ENCODE data around the gene TCOF1. TPM values are rescaled to one million over a fixed set of nuclear protein-coding genes. Genes with fewer than 3 reads are reported as not detected.
A peak's percentile ranks its signal among the peaks of the same experiment; 100 is the strongest.

The TCOF1 gene
- total and polyA plus RNA-seq, 2 donors (not counting 1 experiment from before 2014, with no cell fraction given): 30.9 to 62.4 TPM

DNA sequence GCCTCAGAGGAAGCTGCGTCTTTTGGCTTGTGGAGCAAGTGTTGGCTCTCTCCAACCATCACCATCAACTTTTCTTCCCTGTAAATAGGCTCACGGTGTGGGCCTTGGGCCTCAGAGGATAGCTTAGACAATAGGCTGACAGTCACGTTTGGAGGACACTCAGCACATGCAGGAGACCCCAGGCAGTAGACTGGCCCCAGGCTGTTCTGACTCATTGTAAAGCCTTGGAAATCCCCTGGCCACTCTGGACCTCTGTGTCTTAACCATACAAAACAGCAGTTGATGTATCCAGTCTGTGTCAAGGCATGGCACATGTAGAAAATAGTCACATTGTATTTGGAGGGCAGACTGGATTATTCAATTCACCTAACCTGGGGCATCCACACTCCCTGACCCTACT, 36.6 kb downstream of the TCOF1 start:
- DNase-seq (peak; percentile 71), ATAC-seq (ENCODE audit: low read depth) (no peak)
- WGBS (ENCODE audit: insufficient coverage): 96% methylated on average over 3 of the region's 3 CpGs
- Histone ChIP-seq H3K9me3 (ENCODE audit: control extremely low read depth in 1 of 3, control insufficient read depth in 2 of 3, insufficient read depth in 1 of 3, low read length in 2 of 3) (no peaks in the 10 kb centered on the region), H3K4me2 (replicated peaks; ENCODE audit: low read depth, low read length, poor library complexity, severe bottlenecking) (no peak overlapping the region), H3K27ac (ENCODE audit: low read length in 2 of 2) (peak overlapping the region in 1 of 2 donors; percentile 37), H3K79me2 (ENCODE audit: control insufficient read depth, insufficient read depth, low read length) (peaks cover 4% of the 10 kb centered on the region), H3K27me3 (replicated peaks in 1 of 4; ENCODE audit: control extremely low read depth in 1 of 4, control insufficient read depth in 3 of 4, insufficient read depth in 4 of 4, low read length in 3 of 4) (no peaks in the 10 kb centered on the region), H3K9ac (ENCODE audit: low read length) (no peak overlapping the region), H2AFZ (ENCODE audit: insufficient read depth, low read depth, low read length, poor library complexity, severe bottlenecking) (no peak overlapping the region), H3K4me3 (ENCODE audit: control extremely low read depth in 1 of 5, extremely low read depth in 1 of 5, insufficient read depth in 1 of 5, low read depth in 2 of 5, low read length in 4 of 5) (no peak overlapping the region), H3K4me1 (ENCODE audit: control insufficient read depth in 2 of 2, insufficient read depth in 2 of 2, low read length in 2 of 2) (peaks cover 3 to 8% of the 10 kb centered on the region in 2 donors), H4K20me1 (ENCODE audit: control insufficient read depth, insufficient read depth, low read length, poor library complexity, severe bottlenecking) (peaks cover 66% of the 10 kb centered on the region), H3K36me3 (replicated peaks in 1 of 2; ENCODE audit: control extremely low read depth in 1 of 2, control insufficient read depth in 1 of 2, extremely low read depth in 1 of 2, insufficient read depth in 2 of 2, low read length in 1 of 2) (peaks cover 0 to 83% of the 10 kb centered on the region in 2 experiments)
- TF ChIP-seq EZH2 (IDR thresholded peaks at IDR 0.05; ENCODE audit: borderline replicate concordance, insufficient read depth, low read depth, low read length, poor library complexity, severe bottlenecking) (no peak), CTCF (IDR thresholded peaks at IDR 0.05) (no peak)
- ChIA-PET POLR2A (interaction anchor here (1.2 to 15.5 kb wide), 4 partner anchors 11 to 56 kb away, joined by 3 to 286 read pairs (median 103); partner anchors contain the start of genes CD74 and RPS14), CTCF (interaction anchor here (1.0 to 15.8 kb wide), 2 partner anchors 16 to 40 kb away, joined by 3 to 396 read pairs; no protein-coding TSS in a partner anchor)
- no peaks in the 10 kb centered on the region for H3K27me3 Mint-ChIP-seq
- intact Hi-C loops (cut with micrococcal nuclease): no loop called here
- H3K4me1 Mint-ChIP-seq: peaks cover 17% of the 10 kb centered on the region
- H3K4me3 Mint-ChIP-seq: no peak overlapping the region
- no peaks in the 10 kb centered on the region for H3K9me3 Mint-ChIP-seq (ENCODE audit: insufficient read depth)
- peak overlapping the region; percentile 37 for H3K27ac Mint-ChIP-seq

DNA sequence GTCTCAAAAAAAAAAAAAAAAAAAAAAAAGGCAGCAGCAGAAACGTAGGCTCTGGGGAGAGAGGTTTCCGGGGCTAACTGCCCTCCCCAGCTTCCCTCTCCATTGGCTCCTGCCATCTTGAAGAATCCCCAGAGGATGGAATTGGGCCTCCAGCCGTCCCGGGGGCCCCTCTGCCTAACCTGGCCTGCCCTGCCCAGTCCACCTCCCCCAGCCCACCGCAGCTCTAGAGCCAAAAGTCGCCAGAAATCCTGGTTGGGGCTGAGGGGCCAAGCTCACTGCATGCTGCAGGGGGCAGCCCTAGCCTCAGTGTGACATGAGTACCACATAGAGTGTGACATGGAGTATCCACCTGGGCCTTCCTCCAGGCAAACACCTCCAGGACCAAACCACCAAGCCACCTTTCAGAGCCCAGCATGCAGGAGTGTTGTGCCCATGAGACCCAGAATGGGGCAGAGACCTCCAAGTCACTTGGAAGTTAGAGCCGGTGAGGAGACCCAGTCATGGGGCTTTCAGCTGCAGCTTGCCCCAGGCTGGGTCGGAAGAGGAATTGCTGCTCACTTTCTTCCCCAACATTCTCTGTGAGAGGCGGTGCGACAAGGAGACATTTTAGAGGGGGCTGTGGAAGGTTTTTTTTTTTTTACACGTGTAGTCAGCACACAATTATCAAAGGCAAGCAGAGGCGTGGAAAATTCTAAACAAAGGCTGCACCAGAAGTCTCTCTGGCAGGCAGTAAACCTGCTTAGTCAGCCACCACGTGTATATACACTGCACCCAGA, 37.6 kb downstream of the TCOF1 start:
- POLR2A ChIA-PET: interaction anchor here (0.6 to 15.5 kb wide), 8 partner anchors 9 to 868 kb away, joined by 3 to 286 read pairs (median 7); partner anchors contain the start of genes CD74 and RPS14

More for the DNA sequence above, 37.6 kb downstream of the TCOF1 start:
- no peak overlapping the region for H2AFZ ChIP-seq (ENCODE audit: insufficient read depth, low read depth, low read length, poor library complexity, severe bottlenecking)
- H3K27ac ChIP-seq (ENCODE audit: low read length in 2 of 2): no peak overlapping the region
- no peak overlapping the region for H3K4me2 ChIP-seq (replicated peaks; ENCODE audit: low read depth, low read length, poor library complexity, severe bottlenecking)
- peaks cover 3 to 17% of the 10 kb centered on the region in 2 donors for H3K4me1 ChIP-seq (ENCODE audit: control insufficient read depth in 2 of 2, insufficient read depth in 2 of 2, low read length in 2 of 2)
- ATAC-seq (ENCODE audit: low read depth) (no peak), DNase-seq (peak; percentile 72)
- H3K4me3 ChIP-seq (ENCODE audit: control extremely low read depth in 1 of 5, extremely low read depth in 1 of 5, insufficient read depth in 1 of 5, low read depth in 2 of 5, low read length in 4 of 5): no peak overlapping the region
- intact Hi-C loops (cut with micrococcal nuclease): no loop called here
- no peaks in the 10 kb centered on the region for H3K27me3 ChIP-seq (replicated peaks in 1 of 4; ENCODE audit: control extremely low read depth in 1 of 4, control insufficient read depth in 3 of 4, insufficient read depth in 4 of 4, low read length in 3 of 4)
- no peak overlapping the region for H3K9ac ChIP-seq (ENCODE audit: low read length)
- Mint-ChIP-seq H3K9me3 (ENCODE audit: insufficient read depth) (no peaks in the 10 kb centered on the region), H3K4me1 (peaks cover 25% of the 10 kb centered on the region), H3K4me3 (no peak overlapping the region), H3K27ac (peak overlapping the region; percentile 68), H3K27me3 (no peaks in the 10 kb centered on the region)
- peaks cover 69% of the 10 kb centered on the region for H4K20me1 ChIP-seq (ENCODE audit: control insufficient read depth, insufficient read depth, low read length, poor library complexity, severe bottlenecking)
- no peak for TF ChIP-seq CTCF (IDR thresholded peaks at IDR 0.05)
- no peak for TF ChIP-seq EZH2 (IDR thresholded peaks at IDR 0.05; ENCODE audit: borderline replicate concordance, insufficient read depth, low read depth, low read length, poor library complexity, severe bottlenecking)
- CTCF ChIA-PET: interaction anchor here (0.5 to 15.8 kb wide), 5 partner anchors 9 to 56 kb away, joined by 3 to 396 read pairs (median 4); no protein-coding TSS in a partner anchor
- peaks cover 4% of the 10 kb centered on the region for H3K79me2 ChIP-seq (ENCODE audit: control insufficient read depth, insufficient read depth, low read length)
- no peaks in the 10 kb centered on the region for H3K9me3 ChIP-seq (ENCODE audit: control extremely low read depth in 1 of 3, control insufficient read depth in 2 of 3, insufficient read depth in 1 of 3, low read length in 2 of 3)
- WGBS (ENCODE audit: insufficient coverage): 85% methylated on average over 5 of the region's 13 CpGs
- peaks cover 0 to 78% of the 10 kb centered on the region in 2 experiments for H3K36me3 ChIP-seq (replicated peaks in 1 of 2; ENCODE audit: control extremely low read depth in 1 of 2, control insufficient read depth in 1 of 2, extremely low read depth in 1 of 2, insufficient read depth in 2 of 2, low read length in 1 of 2)
